ENCODE data around the gene STMP1. TPM values are rescaled to one million over a fixed set of nuclear protein-coding genes. Genes with fewer than 3 reads are reported as not detected.

STMP1 gene

Small RNAs within 50 kb of the gene (small RNA-seq; reads per million reads assigned to genes)
- gene RNU6-1154P (ENCODE audit: insufficient read depth): not detected

All from neuronal stem cell (in vitro differentiated cells).